Measurements from ENCODE around the gene MANEAL.

- no peak for TF ChIP-seq POLR2AphosphoS5 (IDR thresholded peaks at IDR 0.05)
- no peak for TF ChIP-seq CTCF (IDR thresholded peaks at IDR 0.05)
- TF ChIP-seq POLR2A (IDR thresholded peaks at IDR 0.05), result no peak
These were observed 38.4 kb upstream of the MANEAL start for GRCh38 chr1:37755290-37755689.

All from breast epithelium (tissue), 3 donors.